GM13977 (cell line): ENCODE results near the gene RAB7B.
A peak's percentile ranks its signal among the peaks of the same experiment; 100 is the strongest.
"Not testable (repeated sequence)": the region's sequence is repeated elsewhere in the genome, so short reads cannot be mapped to it uniquely, and the experiment has no call there.

ENCODE experiments used
- DNase-seq: peaks from one replicate; pipeline ENCODE4 v3.0.0; 2012; ENCODE audit warnings: low spot score
- CTCF ChIP-seq: IDR thresholded peaks from 2 replicates; pipeline ENCODE4 v1.5.1; 2012; ENCODE audit warnings: mild to moderate bottlenecking, control low read depth; ENCODE audit not compliant: insufficient read depth; ENCODE audit errors: extremely low read depth, missing control alignments
- in situ Hi-C: fragments of 300-500 bp; cut with MboI; formaldehyde crosslinking; loops from one replicate; pipeline ENCODE4 v1.12.0; 2022; ENCODE audit warnings: low sequenced_read_pairs, low pct_unique_long_range_greater_than_20kb, mixed read lengths, inconsistent platforms; ENCODE audit not compliant: unreplicated experiment

The RAB7B gene

GRCh38 chr1:206002871-206003801, at the start of gene RAB7B:
Gene RAB7B, minus strand, starts transcription at chr1:206003395. Its CDS starts 9,260 bp downstream, at chr1:205994135.
- DNase-seq, result no peak
- no peak for TF ChIP-seq CTCF
- in situ Hi-C loops, result no loop called here

- in situ Hi-C loops, DNase-seq: not testable (repeated sequence)
Observed at GRCh38 chr1:206052231-206052865, 49.2 kb upstream of the RAB7B start.

- no peak for TF ChIP-seq CTCF
- DNase-seq, result peak; percentile 50
- in situ Hi-C loops, result no loop called here
Observed at GRCh38 chr1:206050655-206051235, 47.5 kb upstream of the RAB7B start.

- no peak for DNase-seq
- no peak for TF ChIP-seq CTCF
- in situ Hi-C loops, result no loop called here
Observed at GRCh38 chr1:206049919-206050600, 46.9 kb upstream of the RAB7B start.

GRCh38 chr1:206049293-206049692, 46.1 kb upstream of the RAB7B start:
- no peak for TF ChIP-seq CTCF
- DNase-seq, result peak; percentile 42
- in situ Hi-C loops, result no loop called here

GRCh38 chr1:206048582-206048981, 45.4 kb upstream of the RAB7B start:
- in situ Hi-C loops, result no loop called here
- DNase-seq, result no peak
- no peak for TF ChIP-seq CTCF
